ENCODE measurements around the gene EXOC3L4.

The EXOC3L4 gene

DNA sequence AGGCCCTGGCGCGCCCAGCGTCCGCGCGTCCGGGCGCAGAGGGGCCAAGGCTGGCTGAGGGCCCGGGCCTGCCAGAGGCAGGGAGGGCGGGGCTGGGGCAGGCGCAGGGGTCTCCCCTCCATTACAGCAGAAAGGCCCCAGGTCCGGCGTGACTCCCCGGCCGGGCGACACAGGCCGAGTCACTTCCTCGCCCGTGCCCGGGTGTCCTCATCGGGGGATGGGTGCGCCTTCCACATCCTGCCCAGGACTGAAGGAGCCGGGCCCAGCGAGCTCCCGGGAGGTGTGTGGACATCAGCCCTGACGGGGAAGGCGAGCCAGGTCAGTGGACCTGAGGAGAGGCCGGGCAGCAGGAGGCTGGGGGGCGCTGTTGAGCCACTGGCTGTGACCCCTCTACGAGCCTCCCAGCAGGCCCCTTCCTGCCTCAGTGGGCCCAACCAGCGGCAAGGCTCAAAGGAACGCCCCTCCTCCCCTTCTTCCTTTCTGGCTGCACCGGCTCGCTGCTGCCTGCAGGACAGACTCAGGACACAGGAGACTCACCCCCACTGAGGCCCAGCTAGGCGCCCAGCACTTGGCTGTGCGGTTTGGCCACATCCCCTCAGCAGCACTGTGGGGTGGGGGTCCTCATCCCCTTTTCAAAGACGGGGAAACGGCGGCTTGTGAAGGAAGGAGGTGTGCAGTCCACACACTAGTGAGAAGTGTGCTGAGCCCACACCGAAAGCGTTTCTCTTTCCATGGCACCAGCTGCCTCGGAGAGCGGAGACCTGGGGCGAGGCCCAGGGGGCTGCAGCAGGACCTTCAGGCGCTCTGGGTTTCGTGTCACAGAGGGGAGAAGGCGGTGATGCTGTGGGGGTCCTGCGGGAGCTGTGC is 29.3 kb downstream of the EXOC3L4 start:
- DNase-seq, result no peak

DNA sequence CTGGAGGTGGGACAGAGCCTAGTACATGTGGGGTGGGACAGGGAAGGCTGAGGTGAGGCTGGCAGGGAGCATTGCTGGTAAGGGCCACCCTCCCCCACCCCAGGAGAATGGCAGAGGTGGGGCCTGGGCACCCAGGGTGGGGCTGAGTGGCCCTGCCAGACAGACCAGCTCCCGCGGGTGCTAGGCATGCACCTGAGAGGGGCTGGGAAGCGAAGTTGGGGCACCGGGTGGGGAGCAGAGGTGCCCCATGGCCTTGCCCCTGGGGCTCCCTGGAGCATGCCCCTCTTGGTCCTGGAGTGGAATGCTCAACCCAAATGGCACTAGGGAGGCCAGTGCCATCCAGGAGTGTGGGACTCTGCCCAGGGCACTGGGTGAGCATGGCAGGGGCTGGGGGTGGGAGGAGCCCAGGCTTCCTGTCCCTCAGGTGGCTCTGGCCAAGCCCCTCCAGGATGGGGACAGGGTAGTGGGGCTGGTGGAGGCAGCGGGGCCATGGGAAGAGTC is 30.0 kb downstream of the EXOC3L4 start:
- no peak for DNase-seq

DNA sequence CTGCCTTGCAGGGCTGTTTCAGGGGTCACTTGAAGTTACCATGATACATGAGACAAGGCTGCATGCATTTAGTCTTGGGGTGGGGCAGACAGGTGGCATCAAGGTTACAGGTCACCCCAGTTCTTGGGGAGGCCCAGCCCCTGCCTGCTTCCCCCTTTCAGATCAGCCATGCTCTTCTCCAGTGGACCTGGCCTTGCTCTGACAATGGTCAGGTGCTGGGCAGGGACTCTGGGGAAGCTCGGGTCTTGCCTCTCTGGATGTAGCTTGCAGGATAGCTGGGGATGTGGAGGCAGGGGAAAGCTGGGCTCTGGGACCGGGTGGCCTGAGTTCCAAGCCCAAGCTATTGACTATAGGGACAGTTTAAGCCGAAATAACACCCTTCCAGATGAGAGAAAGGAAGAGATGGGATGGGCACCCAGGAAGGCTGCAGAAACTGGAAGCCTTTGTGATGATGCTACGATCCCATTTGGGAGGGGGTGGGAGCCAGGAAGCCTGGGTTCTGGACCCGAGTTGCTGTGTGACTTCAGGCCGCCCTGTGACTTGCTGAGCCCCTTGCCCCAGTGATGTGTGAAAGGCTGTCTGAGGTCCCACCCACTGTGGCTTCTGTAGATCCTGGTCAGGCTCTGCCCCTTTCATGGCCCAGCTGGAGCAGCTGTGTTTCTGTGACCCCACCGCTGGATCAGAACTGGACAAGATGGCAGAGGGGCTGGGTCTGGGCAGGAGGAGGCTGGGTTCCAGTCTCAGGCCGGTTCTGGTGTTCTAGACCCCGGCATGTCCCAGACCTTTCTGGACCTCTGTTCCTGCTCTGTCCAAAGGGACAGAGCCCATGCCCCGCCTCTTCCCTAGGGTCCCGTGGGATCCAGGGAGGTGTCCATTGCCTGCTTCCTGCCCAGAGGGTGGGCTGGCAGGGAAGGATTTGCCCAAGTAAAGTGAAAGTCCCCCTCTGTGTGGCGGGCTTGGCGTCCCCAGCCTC is 30.9 kb downstream of the EXOC3L4 start:
- DNase-seq, result no peak

DNA sequence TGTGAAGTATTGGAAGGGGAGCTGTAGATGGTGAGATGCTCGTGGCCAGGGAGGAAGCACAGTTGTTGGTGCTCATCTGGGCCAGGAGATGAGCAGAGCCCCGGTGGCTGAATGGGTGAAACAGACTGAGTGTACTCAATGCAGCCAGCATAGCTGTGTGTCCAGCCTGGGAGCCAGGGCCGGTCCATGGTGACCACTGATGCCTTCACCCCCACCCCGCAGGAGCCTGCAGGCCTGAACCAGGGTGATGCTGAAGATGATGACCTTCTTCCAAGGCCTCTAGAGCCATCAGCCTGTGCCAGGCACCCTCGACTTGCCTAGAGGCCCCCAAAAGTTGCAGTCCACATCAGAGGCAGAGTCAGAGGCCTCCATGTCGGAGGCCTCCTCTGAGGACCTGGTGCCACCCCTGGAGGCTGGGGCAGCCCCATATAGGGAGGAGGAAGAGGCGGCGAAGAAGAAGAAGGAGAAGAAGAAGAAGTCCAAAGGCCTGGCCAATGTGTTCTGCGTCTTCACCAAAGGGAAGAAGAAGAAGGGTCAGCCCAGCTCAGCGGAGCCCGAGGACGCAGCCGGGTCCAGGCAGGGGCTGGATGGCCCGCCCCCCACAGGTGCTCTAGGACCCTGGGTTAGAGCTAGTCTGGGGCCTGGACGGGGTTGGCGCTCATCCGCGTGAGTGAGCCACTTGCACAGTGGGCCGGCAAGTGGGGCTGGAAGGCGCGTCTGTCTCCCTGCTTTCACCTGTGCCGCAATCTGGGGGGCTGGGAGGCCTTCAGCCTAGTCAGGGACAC is 31.8 kb downstream of the EXOC3L4 start:
- no peak for DNase-seq

DNA sequence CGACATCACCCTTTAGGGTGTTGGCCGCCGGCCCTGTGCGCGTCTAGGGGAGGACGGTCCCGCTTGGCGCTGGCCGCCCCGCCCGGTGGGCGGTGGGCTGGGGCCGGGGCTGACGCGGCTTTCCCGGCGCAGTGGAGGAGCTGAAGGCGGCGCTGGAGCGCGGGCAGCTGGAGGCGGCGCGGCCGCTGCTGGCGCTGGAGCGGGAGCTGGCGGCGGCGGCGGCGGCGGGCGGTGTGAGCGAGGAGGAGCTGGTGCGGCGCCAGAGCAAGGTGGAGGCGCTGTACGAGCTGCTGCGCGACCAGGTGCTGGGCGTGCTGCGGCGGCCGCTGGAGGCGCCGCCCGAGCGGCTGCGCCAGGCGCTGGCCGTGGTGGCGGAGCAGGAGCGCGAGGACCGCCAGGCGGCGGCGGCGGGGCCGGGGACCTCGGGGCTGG is 32.4 kb downstream of the EXOC3L4 start:
- DNase-seq, result no peak

DNA sequence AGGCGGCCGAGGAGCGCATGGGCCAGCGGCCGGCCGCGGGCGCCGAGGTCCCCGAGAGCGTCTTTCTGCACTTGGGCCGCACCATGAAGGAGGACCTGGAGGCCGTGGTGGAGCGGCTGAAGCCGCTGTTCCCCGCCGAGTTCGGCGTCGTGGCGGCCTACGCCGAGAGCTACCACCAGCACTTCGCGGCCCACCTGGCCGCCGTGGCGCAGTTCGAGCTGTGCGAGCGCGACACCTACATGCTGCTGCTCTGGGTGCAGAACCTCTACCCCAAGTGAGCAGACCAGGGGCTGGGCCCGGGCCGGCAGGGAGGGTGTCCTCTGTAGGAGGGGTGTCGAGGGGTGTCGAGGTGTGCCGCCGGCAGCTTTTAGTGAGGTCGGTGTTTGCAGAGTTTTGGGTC is 32.8 kb downstream of the EXOC3L4 start:
- no peak for DNase-seq

DNA sequence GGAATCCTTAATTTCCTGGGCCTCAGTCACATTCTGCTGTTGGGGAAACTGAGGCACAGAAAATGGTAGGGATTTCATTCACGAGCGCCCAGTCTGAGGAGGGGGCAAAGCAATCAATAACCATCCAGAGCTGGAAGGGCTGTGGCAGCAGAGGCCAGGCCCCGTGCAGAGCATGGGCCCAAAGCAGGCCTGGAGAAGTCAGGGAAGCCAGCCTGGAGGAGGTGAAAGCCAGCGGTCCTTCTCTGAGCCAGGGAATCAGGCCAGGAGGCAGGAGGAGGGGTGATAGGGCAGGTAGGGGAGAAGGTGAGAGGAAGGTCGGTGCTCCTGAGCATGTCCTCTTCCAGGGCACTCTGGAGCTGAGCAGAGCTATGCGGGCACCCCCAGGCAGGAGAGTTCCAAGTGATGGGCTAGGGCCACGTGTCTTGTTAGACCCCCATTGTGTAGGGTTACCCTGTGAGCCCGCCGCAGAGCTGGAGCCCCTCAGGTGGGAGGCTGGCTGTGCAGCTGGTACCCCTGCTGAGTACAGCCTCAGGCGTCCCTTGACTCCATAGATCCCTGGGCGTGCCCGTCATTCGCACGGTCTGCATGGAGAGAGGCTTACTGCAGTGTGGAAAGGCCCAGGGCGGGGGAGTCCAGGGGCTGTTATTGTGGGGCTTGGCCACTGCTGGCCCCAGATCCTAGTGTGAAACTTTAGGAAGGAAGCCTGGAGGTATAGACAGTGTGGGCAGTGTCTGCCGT is 33.5 kb downstream of the EXOC3L4 start:
- DNase-seq, result no peak

DNA sequence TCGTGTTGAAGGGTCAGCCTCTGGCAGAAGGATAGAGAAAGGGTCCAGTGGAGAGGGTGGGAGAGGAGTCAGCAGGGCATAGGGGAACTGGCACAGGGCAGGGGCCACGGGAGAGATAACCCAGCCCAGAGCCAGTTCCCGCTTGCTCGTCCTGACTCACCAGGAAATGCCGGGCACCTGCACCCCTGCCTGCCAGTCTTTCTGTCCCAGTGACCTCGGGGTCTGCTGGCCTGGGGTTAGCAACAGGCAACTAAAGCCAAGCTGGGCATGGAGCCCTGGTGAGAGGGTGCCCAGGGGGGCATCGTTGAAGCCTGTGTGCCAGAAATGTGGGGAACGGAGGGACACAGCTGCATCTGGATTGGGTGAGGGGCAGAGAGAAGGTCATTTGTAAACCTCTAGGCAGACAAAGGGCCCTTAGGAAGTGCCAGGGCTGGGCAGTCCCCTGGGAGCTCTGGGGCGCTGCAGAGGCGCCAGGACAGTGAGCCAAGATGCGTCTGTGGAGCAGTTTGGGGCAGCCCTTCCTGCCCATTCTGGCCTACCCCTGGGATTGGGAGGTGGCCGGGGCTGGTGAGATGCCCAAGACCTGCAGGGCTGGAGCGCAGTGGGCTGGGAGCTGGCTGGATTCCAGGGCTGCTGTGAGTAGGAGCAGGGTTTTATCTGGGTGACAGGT is 34.2 kb downstream of the EXOC3L4 start:
- DNase-seq, result no peak

DNA sequence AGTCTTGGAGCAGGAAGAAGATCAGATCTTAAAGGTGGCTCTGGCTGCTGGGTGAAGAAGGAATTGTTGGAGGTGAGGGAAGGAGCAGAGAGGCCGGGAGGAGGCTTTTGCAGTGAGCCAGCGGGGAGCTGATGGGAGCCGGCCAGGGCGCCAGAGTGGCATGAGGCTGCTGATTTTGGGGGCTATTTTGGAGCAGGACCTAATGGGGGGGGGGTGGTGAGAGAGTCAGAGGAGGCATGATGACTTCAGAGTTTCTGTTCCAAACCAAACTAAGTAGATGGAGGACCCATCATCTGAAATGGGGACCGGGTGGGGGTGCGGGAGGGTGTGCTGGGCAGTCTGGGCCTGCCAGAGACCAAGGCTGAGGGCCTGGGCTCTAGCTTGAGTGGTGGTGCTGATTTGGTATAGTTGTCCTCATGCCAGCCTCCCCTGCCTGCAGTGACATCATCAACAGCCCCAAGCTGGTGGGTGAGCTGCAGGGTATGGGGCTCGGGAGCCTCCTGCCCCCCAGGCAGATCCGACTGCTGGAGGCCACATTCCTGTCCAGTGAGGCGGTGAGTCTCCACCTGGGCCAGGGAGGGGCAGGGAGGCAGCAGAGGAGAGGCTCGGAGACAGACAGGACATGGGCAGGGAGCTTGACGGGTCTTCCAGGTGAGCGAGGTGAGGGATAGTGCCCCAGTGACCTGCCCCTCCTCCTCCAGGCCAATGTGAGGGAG is 34.9 kb downstream of the EXOC3L4 start:
- DNase-seq, result no peak

DNA sequence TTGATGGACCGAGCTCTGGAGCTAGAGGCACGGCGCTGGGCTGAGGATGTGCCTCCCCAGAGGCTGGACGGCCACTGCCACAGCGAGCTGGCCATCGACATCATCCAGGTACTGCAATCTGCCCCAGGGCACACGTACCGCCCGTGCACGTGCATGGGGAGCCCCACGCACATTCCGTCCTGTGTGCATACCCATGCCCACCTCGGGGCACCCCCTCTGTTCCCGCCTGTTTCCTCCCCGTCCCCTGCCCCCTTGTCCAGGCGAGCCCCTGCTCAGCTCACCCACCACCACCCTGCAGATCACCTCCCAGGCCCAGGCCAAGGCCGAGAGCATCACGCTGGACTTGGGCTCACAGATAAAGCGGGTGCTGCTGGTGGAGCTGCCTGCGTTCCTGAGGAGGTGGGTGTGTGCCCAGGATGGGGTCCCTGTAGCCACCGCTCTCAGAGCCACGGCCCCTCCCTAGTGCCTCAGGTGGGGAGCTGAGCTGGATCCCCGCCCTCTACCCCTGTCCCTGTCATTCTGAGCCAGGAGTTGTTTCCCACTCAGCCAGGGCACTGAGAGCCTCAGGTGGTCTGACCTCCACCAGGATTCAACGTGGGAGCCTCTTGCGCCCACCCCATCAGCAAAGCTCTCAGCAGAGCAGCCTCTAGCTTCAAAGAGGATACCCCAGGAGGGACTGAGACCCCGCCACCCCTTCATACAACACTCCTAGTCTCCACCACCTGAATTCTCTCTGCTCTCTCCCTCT is 35.7 kb downstream of the EXOC3L4 start:
- DNase-seq, result no peak

DNA sequence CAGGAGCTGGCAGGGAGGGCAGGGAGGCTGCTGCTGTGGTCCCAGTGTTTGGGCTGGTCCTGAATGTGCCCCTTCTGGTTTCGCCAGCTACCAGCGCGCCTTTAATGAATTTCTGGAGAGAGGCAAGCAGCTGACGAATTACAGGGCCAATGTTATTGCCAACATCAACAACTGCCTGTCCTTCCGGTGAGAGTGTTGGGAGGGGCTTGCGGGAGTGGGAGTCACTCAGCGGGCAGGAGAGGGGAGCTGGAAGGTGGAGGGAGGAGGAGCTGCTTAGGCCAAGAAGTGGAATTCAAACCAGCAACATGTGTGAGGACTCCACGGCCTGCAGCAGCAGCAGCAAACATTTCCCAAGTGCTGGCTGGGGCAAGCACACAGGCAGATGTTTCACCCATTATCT is 36.4 kb downstream of the EXOC3L4 start:
- no peak for DNase-seq

DNA sequence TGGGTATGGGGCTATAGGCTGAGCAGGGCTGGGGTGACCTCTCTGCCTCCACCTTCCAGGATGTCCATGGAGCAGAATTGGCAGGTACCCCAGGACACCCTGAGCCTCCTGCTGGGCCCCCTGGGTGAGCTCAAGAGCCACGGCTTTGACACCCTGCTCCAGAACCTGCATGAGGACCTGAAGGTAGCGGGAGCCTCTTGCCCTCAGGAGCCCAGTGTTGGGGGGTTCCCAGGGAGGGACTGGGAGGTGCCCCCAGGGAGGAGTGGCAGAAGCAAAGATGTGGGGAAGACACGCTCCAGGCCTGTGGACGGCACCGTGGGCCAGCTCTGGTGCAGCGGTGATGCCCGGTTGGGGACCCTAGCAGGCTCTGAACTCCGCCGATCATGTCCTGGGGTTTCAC is 37.1 kb downstream of the EXOC3L4 start:
- DNase-seq, result no peak

DNA sequence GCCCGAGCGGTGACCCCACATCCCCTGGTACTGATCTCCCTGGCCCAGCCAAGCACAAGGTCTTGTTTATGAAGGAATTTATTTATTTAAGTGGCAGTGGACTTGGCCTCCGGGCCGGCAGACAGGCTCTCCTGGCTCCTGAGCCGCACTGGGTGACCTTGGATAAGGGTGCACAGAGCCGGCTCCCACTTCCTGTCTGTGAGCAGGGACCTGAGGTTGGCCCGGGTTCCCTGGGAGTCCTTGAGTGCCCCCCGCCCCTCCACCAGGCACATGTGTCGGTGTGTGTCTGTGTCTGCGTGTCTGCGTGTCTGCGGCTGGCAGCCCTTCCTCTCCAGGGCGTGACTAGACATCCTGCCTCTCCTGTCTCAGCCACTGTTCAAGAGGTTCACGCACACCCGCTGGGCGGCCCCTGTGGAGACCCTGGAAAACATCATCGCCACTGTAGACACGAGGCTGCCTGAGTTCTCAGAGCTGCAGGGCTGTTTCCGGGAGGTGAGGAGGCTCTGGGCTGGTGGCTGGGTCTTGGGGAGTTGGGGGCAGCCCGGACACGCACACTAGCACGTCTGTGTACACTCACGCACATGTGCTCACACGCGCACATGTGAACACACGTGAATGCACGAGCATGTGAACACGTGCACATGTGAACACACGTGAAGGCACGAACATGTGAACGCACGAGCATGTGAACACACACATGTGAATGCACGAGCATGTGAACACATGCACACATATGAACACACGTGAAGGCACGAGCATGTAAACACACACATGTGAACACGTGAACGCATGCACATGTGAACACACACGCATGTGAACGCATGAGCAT is 38.1 kb downstream of the EXOC3L4 start:
- DNase-seq, result no peak

DNA sequence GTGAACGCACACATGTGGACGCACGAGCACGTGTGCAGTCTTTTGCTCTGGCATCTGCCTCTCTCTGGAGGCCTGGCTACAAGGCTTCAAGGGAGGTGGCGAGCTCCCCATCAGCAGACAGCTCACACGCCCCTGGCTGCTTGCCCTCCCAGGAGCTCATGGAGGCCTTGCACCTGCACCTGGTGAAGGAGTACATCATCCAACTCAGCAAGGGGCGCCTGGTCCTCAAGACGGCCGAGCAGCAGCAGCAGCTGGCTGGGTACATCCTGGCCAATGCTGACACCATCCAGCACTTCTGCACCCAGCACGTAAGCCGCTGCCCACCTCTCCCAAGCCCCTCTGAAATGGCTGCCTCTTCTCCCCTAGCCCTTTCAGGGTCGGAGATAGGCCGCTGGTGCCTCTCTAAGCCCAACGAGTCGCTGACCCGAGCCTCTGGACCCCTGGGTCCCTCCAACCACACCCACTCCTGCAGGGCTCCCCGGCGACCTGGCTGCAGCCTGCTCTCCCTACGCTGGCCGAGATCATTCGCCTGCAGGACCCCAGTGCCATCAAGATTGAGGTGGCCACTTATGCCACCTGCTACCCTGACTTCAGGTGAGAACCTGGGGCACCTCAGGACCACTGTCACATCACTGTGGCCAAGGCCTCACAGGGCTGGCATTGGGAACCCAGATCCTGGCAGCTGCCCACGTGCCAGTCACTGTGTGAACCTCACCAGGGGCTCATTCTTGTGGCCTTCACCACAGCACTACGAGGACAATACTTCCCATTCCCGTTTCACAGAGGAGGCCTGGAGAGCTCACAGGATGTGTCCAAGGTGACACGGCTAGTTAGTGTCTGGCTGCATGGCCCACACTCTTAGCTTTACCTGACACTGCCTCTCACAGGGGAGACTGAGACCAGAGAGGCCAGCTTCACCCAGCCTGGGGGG is 39.0 kb downstream of the EXOC3L4 start:
- no peak for DNase-seq

DNA sequence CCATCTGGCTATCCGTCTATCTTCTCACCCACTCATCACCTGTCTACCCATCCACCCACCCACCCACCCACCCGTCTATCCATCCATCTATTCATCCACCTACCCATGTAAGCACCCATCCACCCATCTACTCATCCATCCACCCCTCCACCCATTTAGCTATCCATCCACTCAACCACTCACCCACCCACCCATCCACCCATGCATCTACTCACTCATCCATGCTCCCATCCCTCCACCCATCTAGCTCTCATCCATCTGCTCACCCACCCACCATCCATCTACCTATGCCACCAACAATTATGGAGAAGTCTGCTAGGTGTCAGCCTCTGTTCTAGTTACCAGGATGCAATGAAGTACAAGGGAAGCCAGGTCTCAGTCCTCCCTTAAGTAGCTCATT is 39.9 kb downstream of the EXOC3L4 start:
- no peak for DNase-seq

DNA sequence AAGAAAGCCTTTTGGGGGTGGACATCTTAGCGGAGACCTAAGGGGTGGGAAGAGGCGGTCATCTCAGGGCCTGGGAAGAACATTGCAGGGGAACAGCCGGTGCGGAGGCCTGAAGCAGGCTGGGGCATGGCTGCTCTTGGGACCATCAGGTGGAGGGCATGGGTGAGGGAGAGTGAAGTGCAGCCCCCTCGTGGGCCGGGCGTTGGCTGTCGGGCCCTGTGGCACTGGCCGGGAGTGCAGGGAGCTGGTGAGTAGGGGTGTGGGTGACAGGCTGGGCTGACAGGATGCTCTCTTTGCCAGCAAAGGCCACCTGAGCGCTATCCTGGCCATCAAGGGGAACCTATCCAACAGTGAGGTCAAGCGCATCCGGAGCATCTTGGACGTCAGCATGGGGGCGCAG is 40.4 kb downstream of the EXOC3L4 start:
- no peak for DNase-seq

DNA sequence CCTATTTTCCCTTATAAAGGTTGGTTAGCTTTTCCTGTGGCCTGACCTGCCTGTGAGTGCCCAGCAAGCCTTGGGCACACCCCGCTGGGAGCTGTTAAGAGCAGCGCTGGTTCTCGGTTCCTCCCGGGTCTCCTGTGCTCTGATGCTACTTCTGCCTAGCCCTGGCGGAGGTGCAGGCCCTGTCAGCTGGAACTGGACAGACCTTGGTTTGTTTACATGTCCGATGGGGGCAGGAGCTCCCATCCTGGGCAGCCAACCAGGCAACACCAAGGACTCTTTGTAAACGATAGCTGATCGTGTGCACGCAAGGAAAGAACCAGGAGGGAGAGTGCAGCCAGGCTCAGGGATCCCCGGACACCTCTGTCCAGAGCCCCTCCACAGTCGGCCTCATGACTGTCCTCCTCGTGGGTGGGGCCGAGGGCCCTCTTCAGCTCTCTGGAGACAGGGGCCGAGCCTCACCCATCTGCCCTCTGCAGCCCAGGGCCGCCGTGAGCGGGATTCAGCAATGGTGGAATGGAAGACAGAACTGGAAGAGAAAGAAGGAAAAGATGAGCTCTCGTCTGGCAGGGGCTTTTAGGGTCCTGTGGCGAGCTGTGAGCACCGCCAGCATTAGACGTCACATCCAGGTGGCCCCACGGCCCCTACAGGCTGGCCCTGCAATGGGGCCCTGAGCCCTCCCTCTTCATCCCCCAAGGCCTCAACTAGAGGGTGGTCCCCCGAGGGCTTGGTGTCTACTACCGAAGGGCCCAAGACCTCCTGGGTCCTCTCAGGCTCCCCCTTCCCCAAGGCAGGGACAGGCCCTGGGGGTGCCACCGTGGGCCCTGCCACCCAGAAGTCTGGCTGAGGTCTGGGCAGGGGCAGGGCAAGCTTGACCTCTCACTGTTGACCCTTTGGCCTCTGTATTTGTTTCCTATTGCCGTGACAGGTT is 41.1 kb downstream of the EXOC3L4 start:
- DNase-seq, result no peak
